ENCODE measurements around the gene EMP1.

DNA sequence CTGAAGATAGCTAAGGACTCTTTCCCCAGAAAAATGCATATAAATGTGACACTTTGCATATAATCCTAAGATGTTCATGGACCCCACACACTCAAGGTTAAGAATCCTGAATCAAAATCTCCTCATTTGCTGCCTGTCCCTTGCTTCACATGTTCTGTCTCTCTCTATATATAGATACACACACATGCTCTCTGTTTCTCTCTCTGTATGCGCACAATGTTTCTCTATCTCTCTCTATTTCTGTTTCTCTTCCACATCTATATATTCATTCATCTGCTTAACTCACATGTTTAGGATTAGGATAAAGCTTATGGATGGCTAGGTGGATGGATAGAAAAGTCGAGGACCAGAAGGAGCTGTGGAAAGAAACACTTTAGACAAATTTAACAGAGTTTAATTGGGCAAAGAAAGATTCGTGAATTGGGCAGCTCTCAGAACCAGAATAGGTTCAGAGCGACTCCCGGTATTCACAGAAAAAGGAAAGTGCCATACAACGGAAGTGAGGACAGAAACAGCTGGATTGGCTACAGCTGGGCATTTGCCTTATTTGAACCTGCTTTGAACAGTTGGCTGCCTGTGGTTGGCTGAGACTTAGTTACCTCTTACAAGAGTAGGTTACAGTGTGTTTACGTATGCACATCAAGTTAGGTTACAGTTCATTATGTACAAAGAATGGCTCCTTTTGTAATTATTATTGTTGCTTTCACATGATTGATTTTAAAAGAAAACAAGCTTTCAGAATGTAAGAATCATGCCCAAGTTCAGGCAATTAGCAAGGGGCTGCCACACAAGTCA, 57.6 kb downstream of the EMP1 start:
- no peak for TF ChIP-seq EZH2 (IDR thresholded peaks at IDR 0.05; ENCODE audit: borderline replicate concordance)
- TF ChIP-seq, protein P1, sequence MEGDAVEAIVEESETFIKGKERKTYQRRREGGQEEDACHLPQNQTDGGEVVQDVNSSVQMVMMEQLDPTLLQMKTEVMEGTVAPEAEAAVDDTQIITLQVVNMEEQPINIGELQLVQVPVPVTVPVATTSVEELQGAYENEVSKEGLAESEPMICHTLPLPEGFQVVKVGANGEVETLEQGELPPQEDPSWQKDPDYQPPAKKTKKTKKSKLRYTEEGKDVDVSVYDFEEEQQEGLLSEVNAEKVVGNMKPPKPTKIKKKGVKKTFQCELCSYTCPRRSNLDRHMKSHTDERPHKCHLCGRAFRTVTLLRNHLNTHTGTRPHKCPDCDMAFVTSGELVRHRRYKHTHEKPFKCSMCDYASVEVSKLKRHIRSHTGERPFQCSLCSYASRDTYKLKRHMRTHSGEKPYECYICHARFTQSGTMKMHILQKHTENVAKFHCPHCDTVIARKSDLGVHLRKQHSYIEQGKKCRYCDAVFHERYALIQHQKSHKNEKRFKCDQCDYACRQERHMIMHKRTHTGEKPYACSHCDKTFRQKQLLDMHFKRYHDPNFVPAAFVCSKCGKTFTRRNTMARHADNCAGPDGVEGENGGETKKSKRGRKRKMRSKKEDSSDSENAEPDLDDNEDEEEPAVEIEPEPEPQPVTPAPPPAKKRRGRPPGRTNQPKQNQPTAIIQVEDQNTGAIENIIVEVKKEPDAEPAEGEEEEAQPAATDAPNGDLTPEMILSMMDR (IDR thresholded peaks at IDR 0.05; ENCODE audit: poor library complexity): no peak
- TF ChIP-seq EZH2phosphoT487 (IDR thresholded peaks at IDR 0.05; ENCODE audit: low read depth, severe bottlenecking, unreplicated experiment): no peak
